ENCODE data around the gene HEXIM2.

DNA sequence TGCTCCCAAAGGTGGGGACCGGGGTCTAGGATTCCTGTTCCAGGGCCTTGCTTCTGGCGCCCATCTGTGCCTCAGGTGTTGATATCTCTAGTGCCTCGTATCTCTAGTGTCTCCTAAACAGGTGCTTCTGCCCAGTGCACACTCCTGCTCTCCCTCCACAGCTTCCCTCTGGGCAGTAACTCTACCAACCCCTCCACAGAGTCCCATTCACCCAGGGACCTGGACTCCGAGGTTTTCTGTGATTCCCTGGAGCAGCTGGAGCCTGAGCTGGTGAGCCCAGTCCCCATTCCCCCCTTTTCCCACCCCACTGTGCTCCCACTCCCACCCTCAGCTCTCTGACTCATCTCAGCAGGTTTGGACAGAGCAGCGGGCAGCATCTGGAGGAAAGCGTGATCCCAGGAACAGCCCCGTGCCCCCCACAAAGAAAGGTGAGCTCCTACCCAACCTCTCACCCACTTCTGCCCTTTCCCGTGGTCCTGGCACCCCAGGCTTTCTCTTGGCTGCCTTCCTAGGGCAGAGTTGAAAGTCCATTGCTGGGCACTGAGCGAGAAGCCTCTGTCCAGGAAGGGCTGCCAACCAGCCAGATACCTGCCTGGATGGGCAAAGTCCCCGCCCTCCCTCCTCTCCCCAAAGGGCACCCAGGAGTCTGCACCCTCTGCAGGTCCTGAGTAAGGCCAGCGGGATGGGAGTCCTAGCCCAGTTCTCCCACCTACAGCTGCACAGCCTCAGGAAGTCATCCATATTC lies 23.9 kb upstream of the HEXIM2 start:
- TF ChIP-seq CTCF (IDR thresholded peaks at IDR 0.05): no peak
- TF ChIP-seq POLR2A (IDR thresholded peaks at IDR 0.05): no peak
- no peak for TF ChIP-seq EP300 (IDR thresholded peaks at IDR 0.05; ENCODE audit: low read depth)
